Stimulated activated CD4-positive, alpha-beta T cell treated with anti-CD3 and anti-CD28 coated beads, Interleukin-2, amount 100 ng/mL, for 48 hours (primary cell): Measurements from ENCODE around the gene MARF1.
"Not testable (repeated sequence)": the region's sequence is repeated elsewhere in the genome, so short reads cannot be mapped to it uniquely, and the experiment has no call there.

Experiments
- DNase-seq, 2 donors: peaks; one replicate each; pipeline ENCODE4 v3.0.0-alpha.2; 2020

MARF1 gene

DNA sequence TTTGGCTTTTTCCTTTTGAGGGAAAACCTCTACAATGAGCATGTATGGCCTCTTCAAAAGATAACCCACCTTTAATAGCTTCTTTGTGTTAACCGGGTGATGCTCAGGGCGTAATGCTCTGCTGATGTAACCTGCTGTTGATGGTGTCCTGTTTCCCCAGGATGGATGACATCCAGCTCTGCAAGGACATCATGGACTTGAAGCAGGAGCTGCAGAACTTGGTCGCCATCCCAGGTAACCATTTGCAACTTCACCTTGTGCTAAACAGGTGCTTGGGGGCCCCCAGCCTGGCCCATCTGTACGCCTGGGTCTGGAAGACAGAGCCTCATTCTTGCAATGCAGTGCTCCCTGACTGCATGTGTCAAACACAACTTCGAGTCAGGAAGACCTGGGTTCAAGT lies 75.1 kb downstream of the MARF1 start:
- DNase-seq = no peak

- no peak for DNase-seq
Observed at GRCh38 chr16:15566095-15566494, 76.9 kb downstream of the MARF1 start.

GRCh38 chr16:15564604-15565339 lies 78.2 kb downstream of the MARF1 start:
- DNase-seq = no peak

GRCh38 chr16:15559176-15559575 lies 83.8 kb downstream of the MARF1 start:
- no peak for DNase-seq

DNA sequence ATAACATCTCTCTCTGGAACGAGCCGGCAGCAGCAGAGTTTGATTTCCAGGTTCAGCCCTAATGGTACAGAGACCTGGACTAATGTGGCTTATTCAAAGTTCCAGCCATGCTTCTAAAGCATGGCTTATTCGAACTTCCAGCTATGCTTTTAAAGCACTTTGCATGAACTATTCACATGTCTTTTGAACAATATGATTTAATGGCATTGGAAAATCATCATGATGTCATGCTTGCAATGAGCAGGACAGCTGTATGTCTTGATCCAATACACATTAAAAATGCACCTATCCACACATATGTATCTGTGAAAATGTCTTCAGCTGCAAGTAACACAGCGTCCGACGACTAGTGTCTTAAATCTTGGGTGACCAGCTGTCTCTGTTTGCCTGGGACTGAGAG lies 85.7 kb downstream of the MARF1 start:
- DNase-seq = no peak

- DNase-seq = no peak
Observed at GRCh38 chr16:15556130-15556529, 86.8 kb downstream of the MARF1 start.

GRCh38 chr16:15553313-15554088 lies 89.5 kb downstream of the MARF1 start:
- DNase-seq = no peak

GRCh38 chr16:15552507-15552906 lies 90.4 kb downstream of the MARF1 start:
- DNase-seq = no peak

DNA sequence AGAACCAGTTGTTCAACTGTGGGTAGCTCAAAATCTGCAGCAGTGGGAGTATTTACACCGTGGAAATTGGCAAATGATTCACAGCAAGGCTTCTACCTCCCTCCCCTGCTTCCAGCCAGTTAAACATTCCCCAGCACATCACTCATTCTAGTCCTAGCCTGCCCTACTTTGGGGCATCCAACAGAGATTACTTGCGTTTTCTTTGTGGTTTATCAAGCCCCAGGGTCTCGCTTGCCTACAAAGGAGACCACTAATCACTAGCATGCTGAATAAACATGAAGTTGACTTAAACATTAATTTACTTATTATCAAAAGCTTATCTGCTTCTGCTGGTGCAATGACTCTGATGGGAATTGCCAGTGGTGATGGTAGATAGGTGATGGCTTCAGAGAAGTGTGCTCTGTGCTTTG lies 94.5 kb downstream of the MARF1 start:
- DNase-seq = no peak

DNA sequence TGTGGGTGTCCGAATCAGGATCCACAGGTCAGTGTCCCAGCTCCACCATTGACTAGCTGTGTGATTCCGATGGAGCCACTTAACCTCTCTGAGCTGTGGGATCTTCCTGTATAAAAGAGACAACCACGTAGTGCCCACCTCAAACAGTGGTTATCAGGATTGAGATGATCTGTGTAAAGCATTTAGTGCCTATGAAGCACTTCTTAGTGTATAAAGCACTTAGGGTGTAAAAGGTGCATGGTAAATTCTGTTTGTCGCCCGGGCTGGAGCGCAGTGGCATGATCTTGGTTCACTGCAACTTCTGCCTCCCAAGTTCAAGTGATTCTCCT lies 95.2 kb downstream of the MARF1 start:
- DNase-seq = no peak

DNA sequence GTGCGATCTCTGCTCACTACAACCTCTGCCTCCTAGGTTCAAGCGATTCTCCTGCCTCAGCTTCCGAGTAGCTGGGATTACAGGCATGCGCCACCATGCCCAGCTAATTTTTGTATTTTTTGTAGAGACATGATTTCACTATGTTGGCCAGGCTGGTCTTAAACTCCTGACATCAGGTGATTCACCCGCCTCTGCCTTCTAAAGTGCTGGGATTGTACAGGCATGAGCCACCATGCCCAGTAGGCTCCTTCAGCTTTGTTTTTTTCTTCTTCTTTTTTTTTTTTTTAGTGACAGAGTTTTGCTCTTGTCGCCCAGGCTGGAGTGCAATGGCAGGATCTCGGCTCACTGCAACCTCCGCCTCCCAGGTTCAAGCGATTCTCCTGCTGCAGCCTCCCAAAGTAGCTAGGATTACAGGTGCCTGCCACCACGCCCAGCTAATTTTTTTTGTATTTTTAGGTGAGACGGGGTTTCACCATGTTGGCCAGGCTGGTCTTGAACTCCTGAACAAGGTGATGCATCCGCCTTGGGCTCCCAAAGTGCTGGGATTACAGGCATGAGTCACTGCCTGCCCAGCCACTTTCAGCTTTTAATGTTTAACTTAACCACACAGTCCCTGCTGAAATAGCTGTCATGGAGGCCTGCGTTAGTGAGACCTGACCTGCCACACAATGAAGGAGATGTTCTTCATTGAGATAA lies 95.7 kb downstream of the MARF1 start:
- DNase-seq = not testable (repeated sequence)

GRCh38 chr16:15545544-15545943 lies 97.4 kb downstream of the MARF1 start:
- DNase-seq = no peak

DNA sequence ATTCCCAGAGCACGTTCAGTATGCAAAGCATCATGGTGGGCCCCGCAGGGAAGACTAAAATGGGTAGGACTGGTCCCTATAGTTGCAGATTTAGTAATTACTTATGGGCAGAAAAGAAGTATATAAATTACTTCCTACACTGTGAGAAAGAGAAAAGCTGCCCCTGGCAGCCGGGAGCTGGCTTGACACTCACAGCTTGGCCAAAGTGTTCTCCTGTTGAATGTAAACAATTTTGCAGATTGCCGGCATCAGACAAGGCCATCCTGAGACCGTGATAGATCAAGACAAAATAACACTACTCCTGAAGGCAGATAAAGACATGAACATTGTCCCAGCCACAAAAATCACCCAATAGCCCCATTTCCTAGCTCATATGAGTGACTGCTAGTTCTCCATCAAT lies 98.5 kb downstream of the MARF1 start:
- DNase-seq = no peak
